LNCAP (cell line): ENCODE data around the gene WDR82.

ENCODE experiments used
- CTCF ChIP-seq: fragments of 450-650 bp; IDR thresholded peaks from 2 replicates; pipeline ENCODE4 v1.5.1; 2017; ENCODE audit warnings: mild to moderate bottlenecking

Gene WDR82

DNA sequence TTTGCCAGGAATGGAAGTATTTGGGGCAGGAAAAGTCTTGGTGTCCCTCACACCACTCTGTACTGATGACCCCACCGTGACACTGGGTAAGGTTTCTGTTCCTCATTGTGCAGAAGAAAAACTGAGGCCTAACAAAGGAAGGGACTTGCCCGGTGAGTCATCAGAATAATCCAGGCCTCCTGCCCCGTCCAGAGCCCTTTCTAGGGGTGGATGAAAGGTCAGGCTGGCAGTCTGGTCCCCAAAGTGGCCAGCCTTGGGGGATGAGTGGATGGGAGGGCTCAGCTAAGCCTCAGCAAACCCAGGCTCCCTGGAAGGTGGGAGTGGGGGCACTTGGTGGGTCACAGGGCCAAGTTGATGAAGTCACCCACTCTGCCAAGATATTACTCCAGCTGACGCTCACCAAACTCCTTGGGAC is 35.3 kb upstream of the WDR82 start:
- TF ChIP-seq CTCF = no peak

DNA sequence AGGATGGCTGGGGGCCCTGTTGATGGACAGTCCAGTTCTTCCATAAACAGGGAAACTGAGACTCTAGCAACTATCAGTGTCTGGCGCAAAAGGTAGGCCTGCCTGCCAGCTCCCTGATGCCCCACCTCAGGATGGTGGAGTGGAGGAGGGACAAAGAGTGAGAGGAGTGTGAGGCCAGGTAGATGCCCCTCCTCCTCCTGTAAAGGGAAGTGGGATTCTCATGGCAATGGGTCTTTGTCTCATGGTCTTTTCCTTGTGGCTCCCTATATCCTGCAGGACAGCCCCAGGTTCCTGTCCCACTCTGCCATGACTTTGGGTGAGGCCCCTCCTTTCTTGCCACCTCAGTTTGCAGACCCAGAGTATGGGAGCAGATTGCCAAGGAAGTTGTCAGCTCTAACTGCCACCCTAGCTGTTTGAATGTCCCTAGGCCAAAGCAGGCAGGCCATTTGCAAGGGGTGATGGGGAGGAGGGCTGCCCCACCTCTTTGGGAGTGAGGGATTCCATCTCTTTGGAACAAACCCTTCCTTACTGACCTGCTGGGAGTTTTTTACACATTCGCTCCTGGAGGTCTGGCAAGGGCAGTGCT is 34.8 kb upstream of the WDR82 start:
- TF ChIP-seq CTCF = no peak

DNA sequence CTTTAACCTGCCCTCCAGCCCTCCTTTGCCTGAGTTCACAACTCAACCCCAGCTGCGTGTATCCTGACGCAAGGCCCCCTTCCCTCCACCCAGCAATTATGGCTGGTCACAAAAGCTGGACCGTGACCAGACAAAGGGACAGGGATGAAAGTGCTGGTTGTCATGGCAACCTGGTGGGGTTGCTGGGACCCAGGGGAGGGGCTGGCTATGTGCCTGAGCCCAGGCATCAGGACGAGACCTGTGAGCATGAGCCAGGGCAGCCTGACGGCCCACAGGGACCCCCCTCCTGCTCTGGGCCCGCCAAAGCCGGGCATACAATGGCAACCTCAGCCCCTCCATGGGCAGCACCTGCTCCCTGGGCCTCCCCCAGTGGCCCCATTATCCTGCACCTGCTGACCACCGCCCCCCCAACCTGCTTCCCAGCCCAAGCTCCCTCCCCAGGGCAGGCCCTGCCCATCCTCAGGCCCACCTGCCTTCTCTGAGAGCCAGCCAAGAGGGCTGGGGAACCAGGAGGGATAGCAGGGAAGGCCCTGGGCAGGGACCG is 33.2 kb upstream of the WDR82 start:
- TF ChIP-seq CTCF = no peak

GRCh38 chr3:52310861-52311575 is 32.6 kb upstream of the WDR82 start:
- no peak for TF ChIP-seq CTCF

DNA sequence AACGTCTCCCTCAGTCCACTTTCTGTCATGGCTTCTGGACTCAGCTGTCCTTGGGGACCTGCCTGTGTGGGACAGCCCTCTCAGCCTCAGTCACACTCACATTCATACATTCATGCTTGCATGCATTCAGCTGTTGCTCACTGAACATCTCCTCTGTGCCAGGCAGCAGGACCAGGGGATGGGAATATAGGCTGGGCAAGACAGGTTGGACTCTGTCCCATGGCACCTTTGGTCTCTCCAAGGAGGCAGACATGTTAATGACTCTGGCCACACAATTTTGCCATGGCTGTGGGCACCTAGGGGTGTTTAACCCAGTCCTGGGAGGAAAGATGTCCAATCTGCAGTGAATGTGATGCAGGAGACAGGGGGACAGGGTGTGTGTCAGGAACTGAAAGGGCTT is 29.9 kb upstream of the WDR82 start:
- no peak for TF ChIP-seq CTCF

GRCh38 chr3:52306978-52307377 is 28.5 kb upstream of the WDR82 start:
- no peak for TF ChIP-seq CTCF

GRCh38 chr3:52305926-52306325 is 27.5 kb upstream of the WDR82 start:
- no peak for TF ChIP-seq CTCF
